ENCODE data around the gene SH2D1A.

DNA sequence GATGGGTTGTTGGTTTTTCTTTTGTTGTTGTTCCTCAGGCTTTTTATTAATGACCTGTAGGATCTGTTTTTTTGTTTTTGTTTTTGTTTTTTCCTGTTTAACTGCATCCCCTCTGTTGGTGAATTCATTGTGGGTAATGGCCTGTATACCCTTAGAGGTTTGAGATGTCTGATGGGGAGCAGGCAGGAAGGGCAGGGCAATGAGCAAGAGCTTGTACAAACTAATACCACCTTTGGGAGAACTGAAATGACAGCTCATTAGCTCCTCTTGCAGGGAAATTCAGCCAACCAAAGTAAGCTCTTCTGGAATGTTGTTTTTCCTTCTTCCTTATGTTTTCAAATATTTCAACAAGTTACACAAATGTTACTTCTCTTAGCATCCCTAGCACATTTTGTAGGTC, 23.4 kb downstream of the SH2D1A start:
- TF ChIP-seq, protein P1, sequence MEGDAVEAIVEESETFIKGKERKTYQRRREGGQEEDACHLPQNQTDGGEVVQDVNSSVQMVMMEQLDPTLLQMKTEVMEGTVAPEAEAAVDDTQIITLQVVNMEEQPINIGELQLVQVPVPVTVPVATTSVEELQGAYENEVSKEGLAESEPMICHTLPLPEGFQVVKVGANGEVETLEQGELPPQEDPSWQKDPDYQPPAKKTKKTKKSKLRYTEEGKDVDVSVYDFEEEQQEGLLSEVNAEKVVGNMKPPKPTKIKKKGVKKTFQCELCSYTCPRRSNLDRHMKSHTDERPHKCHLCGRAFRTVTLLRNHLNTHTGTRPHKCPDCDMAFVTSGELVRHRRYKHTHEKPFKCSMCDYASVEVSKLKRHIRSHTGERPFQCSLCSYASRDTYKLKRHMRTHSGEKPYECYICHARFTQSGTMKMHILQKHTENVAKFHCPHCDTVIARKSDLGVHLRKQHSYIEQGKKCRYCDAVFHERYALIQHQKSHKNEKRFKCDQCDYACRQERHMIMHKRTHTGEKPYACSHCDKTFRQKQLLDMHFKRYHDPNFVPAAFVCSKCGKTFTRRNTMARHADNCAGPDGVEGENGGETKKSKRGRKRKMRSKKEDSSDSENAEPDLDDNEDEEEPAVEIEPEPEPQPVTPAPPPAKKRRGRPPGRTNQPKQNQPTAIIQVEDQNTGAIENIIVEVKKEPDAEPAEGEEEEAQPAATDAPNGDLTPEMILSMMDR (IDR thresholded peaks at IDR 0.05; ENCODE audit: insufficient read depth, low read depth, low read length), result no peak
- TF ChIP-seq EZH2 (IDR thresholded peaks at IDR 0.05; ENCODE audit: insufficient read depth, low read length), result no peak

All from astrocyte (in vitro differentiated cells and primary cell).